ENCODE data around the gene WDFY3.

Gene WDFY3

DNA sequence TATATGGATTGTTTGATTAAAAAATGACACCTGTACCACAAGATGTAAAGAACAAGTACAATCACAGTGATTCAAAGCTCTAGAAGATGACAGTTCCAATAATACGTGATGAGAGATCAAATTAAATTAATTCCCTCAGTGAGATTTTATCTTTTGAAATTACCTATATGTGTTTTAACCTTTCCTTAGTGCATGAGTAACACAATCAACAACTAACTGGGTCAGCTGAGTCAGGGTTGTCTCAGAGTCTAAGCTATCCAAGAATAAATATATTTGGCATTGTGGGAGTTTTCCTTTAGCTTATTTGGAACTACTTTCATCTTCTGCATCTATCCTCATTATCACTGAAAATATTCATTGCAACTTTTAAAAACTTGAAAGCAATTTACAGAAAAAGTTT, 162.8 kb downstream of the WDFY3 start:
- DNase-seq (ENCODE audit: low read depth in 2 of 3, low spot score in 1 of 3): no peak

DNA sequence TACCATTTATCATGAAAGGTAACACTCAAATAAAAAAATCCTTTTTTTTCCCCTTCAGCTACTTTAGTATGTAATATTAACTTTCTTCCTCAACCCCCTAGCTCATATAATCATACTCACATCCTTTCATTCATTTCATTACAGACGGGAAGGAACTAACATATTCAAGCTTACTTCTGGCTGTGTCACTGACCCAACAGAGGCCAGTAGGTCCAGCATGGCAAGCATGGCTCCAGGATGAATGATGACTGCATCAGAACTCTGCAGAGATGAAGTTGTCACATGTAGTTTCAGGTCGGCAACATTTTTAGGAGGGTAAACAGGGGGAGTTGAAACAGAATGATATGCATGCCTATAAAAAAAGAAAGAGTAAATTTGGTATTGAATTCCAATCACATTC, 163.4 kb downstream of the WDFY3 start:
- DNase-seq (ENCODE audit: low read depth in 2 of 3, low spot score in 1 of 3): no peak

DNA sequence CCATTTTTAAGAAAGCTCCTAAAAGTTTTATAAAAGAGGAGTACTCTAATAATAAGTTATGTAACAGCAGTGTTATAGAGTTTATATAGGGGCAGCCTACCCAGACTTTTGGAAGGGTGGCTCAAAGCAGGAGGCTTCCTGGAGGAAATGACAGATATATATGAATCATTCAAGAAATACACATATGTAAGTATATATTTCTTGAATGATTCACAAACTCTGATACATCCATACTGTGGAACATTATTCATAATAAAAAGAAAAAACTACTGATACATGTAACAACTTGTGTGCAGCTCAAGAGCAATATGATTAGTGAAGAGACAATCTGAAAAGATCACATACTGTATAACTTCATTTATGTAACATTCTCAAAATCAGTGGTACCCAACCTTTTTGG, 166.2 kb downstream of the WDFY3 start:
- DNase-seq (ENCODE audit: low read depth in 2 of 3, low spot score in 1 of 3): no peak

DNA sequence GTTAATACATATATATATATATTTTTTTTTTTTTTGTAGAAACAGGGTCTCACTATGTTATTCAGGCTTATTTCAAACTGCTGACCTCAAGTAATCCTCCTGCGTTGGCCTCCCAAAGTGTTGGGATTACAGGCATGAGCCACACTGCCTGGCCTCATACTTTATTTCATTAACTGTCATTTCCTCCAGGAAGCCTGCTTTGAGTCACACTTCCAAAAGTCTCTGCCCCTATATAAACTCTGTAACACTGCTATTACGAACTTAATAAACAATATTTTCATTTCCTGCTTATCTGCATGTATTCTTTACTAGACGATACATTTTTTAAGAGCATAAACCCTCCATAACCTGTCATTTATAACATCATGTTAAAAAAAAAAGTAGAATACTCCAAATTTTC, 167.2 kb downstream of the WDFY3 start:
- DNase-seq (ENCODE audit: low read depth in 2 of 3, low spot score in 1 of 3): no peak

DNA sequence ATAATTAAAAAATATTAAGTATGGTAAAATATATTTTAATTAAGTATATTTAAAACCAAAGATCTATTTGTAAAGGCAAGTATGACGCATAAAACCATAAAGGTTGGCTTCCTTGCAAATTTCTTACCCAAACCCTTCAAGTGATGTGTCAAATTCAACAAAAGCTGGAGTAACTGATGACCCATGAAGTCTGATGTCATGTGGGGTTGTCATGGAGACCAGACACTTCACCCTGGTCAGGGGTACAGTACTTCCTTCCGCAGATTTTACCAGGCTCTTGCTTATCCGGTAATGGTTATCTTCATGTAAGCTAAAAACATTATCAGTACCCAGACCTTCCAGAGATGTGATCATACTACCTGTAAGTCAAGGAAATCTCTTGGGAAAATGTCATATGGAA, 170.1 kb downstream of the WDFY3 start:
- no peak for DNase-seq (ENCODE audit: low read depth in 2 of 3, low spot score in 1 of 3)

DNA sequence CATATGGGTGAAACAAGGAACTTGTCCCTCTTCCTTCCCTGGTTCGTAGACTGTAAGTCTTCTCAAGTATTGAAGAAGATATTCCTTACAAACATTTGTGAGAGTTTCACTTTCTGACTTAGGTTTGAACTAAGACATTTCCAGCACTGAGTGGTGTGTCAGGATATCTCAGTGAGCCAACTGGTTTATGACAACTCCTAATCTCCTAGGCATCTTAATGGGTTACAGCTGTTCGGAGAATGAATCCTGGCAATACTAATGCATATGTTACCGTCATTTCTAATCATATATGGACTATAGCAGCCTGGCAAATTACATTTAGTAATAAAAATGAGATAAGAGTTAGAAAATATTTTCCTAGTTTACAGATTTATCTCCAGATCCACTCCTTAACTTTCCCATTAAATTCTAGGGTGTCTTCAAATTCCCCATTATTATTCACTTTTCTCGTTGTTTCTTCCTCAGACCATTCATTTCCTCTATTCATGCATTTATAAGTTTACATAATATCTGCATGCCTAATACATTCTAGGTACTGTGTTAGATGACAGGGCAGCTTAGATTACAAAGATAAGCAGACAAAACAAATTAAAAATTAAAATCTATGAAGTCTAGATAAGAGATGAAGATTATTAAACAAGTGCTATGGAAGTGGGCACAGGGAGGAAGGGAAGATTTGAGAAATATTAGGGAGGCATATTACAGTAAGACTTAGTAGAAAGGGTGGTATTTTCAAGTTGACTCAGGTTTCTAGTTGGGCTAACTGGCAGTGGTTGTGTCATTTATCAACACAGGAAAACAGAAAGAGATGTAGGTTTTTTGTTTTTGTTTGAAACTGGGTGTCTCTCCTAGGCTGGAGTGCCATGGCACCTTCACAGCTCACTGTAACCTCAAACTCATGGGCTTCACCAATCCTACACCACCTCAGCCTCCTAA, 173.9 kb downstream of the WDFY3 start:
- DNase-seq (ENCODE audit: low read depth in 2 of 3, low spot score in 1 of 3): no peak

DNA sequence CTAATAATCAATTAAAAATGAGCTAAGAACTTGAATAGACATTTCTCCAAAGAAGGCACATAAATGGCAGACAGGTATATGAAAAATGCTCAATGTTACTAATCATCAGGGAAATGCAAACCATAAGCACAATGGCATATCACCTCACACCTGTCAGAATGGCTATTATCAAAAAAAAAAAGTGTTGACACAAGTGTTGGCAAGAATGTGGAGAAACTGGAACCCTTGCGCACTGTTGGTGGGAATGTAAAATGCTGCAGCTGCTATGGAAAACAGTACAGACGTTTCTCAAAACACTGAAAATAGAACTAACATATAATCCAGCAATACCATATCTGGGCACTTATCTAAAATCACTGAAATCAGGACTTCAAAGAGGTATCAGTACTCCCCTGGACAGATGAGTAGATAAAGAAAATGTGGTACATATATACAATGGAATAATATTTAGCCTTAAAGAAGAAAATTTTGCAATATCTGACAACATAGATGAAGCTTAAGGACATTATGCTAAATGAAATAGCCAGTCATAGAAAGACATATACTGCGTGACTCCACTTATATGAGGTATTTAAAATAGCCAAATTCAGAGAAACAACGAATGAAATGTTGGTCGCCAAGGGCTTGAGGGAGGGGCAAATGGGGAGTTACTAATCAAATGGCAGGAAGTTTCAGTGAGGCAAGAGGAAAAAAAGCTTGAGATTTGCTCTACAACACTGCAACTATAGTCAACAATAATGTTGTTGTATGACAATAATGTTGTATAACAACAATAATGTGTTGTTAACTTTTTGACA, 175.5 kb downstream of the WDFY3 start:
- DNase-seq (ENCODE audit: low read depth in 2 of 3, low spot score in 1 of 3): no peak

DNA sequence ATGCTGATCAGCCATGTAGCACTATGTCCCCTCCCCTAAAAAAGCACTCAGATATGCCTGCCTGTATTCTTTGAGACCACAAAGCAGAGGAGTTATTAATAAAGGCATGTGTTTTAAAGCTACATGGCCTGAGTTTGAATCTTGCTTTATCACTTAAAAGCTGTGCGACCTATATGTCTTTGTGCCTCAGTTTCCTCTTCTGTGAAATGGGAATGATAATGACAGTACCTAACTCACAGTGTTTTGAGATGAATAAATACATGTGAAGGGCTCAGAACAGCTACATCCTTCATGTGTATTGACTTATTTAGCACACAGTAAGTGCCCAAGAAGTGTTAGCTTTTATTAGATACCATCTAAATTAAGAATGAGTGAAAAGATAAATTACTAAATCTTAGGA, 180.0 kb downstream of the WDFY3 start:
- DNase-seq (ENCODE audit: low read depth in 2 of 3, low spot score in 1 of 3): no peak

DNA sequence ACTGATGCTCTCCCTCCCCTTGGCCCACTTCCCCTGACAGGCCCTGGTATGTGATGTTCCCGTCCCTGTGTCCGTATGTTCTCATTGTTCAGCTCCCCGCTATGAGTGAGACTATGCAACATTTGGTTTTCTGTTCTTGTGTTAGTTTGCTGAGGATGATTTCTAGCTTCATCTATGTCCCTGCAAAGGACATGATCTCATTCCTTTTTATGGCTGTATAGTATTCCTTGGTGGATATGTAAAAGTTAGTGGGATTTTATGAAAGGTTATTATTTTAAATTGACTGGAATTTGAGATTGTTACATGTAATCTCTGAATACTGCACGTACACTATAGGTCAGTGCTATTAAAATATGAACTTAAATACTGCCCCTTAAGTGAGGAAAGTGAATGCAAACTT, 184.0 kb downstream of the WDFY3 start:
- no peak for DNase-seq (ENCODE audit: low read depth in 2 of 3, low spot score in 1 of 3)

DNA sequence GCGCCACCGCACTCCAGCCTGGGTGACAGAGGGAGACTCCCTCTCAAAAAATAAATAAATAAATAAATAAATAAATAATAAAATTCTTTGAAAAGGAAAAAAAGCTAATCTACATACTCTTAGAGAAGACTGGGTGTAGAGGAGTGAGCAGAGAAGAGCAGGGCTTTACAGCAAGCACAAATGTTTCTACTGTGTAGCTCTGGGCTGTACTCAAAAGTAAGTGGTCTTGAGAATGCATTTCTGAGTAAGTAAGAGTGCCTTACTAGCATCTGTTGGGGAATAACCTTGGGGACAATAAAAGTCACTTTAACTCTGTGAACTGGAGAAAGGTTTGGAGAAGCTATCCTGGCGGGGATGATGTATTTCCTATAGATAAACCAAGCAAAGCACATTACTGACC, 185.8 kb downstream of the WDFY3 start:
- DNase-seq (ENCODE audit: low read depth in 2 of 3, low spot score in 1 of 3): no peak

DNA sequence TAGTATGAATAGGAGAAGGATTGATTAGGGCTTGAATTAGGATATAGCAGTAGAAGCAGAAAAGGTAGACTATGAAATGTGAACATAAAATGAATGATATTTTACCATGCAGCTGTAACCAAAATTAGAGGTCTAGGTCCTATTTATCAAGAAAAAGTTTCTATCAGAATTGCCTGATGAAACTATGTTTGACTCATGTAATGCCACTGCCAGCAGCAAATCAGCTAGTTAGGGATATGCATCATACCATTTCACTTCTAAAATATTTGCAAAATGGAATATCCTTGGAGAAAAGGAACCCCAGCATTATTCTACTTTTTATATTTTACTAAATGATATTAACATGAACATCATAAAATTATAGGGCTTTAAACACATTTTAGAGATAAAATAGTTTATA, 188.4 kb downstream of the WDFY3 start:
- DNase-seq (ENCODE audit: low read depth in 2 of 3, low spot score in 1 of 3): no peak

DNA sequence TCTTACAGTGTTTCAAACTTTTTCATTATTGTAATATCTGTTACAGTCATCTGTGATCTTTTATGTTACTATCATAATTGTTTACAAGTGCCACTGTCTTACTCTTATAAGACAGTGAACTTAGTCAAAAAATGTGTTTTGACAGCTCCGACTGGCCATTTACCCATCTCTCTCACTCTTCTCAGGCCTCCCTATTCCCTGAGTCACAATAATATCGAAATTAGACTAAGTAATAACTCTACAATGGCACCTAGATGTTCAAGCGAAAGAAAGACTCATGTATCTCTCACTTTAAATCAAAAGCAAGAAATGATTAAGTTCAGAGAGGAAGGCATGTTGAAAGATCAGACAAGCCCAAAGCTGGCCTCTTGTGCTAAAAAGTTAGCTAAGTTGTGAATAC, 199.3 kb downstream of the WDFY3 start:
- DNase-seq (ENCODE audit: low read depth in 2 of 3, low spot score in 1 of 3): no peak

DNA sequence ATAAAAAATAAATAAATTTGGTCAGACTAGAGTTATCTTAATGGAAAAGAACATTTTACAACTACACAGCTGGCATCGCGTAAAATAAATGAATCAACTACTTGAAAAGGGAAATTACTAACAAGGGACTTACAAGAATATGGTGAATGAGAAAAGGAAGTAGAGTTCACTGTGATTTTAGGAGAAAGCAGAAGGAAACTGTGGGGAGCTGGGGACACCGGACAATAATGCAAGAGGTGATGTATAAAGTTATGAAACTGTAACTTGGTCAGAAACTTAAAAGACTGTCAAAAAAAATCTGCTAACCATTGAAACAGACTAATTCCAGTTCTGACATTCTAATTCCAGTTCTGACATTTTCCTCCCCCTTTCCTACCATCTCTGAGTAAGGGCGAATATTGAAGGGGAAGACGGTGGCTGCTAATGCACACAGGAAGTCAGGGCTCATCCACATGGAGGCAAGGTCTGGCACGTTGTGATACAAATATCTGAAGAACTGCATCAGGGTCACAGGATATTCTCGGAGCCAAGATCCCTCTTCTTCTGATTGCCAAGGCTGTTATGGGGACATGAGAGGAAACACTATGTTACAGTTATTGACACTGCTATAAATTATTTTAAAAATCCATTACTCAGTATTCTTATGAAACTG, 213.0 kb downstream of the WDFY3 start:
- no peak for DNase-seq (ENCODE audit: low read depth in 2 of 3, low spot score in 1 of 3)

DNA sequence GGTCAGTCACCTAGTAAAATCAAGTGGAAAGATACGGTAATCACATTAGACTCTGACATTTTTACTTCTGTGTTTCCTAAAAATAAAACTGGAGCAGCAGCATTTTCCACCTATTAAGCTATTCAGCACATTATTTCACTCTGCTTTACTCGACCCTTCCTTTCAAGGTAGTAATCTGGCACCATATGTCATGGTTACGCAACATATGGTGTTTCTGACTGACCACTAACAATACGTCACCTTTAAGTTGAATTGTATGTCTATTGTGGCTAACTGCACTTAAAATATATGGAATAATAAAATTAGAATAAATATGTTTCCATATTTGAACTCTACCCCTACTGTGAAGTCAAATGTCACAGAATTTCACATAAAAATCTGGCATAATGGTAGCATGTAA, 214.8 kb downstream of the WDFY3 start:
- DNase-seq (ENCODE audit: low read depth in 2 of 3, low spot score in 1 of 3): no peak

DNA sequence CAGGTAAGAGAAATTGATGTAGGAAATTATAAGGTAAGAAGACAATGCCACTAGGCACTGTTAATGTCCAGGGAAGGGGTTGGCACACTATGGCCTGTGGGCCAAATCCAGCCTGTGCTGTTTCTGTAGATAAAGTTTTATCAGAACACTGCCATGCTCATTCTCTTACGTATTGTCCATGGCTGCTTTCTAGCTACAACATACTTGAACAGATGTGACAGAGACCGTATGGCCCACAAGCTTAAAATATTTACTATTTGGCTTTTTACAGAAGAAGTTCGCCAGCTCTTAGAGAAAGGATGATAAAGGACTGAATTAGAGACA, 215.6 kb downstream of the WDFY3 start:
- no peak for DNase-seq (ENCODE audit: low read depth in 2 of 3, low spot score in 1 of 3)

DNA sequence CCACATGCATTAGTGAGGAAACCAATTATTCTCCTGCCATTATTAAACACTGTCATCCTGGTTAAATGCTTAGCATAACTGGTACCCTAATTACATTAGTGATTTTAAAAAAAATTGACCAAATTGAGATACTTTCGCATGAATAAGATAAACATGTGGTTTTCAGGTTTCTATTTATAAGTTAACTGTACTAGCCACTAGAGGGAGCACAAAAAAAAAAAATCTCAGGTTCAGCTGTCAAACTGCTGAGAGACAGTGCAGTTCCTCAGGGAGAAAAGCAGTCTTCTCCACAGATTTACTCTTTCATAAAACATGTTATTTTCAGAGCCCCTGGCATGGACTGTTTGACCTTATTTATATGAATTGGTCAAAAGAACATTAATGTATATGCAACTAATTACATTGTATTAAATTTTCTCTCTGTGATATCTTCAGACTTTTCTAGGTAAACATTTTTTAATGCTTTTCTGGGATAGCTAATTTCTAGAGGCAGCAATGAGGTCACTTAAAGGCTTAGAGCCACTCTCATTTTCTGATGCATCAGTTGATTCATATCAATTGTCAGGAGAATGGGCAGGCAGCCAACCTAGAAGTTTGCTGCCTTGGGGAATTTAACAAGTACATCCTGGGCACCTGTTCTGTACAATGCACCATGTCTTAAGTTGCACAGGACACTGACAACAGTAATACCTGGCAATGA, 216.1 kb downstream of the WDFY3 start:
- no peak for DNase-seq (ENCODE audit: low read depth in 2 of 3, low spot score in 1 of 3)

DNA sequence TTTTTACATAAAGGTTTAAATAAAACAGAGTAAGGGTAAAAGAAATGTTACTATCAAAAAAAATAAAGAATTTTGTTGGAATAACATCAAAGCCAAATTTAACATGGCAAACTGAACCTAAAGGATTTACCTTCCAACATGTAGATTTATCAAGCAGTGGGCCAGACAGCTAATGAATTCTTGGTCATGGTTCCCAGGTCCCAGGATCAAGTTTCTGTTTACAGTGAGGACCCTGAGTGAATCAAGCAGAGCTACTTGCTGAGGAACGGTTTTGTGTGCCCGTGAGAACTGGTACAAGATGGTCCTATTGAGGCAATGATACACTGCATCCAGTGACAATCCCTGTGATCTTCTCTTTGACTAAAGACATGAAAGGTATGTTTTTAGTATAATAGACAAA, 226.4 kb downstream of the WDFY3 start:
- DNase-seq (ENCODE audit: low read depth in 2 of 3, low spot score in 1 of 3): no peak

DNA sequence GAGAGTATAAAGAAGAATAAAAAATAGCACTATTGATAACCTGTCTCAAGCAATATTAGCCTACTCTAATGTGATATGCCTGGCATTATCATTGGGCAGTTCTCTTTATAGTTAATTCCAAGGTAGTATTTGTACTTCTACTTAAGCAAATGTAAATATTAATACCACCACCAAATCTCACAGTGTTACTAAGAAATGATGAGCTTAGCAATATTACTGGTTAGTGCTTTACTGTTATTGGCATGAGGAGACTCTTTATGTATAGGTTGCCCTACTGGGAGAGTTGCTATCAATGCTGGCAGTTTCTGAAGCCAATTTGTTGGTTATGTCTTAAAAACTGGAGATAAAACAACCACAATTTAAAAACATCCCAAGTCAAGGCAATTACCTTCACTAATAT, 227.9 kb downstream of the WDFY3 start:
- DNase-seq (ENCODE audit: low read depth in 2 of 3, low spot score in 1 of 3): no peak

DNA sequence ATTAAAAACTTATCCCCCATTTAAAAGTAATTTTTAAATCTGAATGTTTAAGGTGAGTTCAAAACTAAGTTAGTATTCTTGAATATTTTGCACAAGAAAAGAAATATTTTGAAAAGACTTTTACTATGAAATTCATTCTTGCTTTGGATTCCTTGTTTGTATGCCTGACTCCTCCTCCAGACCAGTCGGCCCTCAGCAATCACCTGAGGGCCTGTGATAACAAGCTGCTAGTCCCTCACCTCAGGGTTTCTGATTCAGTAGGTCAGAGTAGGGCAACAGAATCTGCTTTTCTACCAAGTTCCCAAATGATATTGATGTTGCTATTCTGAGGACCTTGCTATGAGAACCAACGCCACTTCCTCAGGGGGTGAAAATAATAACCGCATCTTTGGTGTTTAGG, 228.8 kb downstream of the WDFY3 start:
- no peak for DNase-seq (ENCODE audit: low read depth in 2 of 3, low spot score in 1 of 3)

DNA sequence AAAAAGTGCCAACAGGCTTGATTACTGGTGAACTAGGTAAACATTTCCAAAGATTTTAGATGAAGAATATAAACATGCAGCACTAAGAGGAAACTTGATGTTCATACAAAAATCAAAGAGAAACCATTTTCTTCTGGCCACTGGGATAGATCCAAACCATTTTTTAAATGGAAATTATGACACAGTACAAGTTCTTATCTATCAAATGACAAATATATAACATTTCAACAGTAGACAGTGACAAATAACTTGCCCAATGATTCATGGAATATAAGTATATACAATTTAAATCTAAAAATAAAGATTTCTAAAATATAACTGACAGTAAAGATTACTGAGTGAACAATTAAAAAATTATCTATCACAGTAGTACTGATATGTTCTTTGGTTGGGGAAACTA, 232.5 kb downstream of the WDFY3 start:
- no peak for DNase-seq (ENCODE audit: low read depth in 2 of 3, low spot score in 1 of 3)

DNA sequence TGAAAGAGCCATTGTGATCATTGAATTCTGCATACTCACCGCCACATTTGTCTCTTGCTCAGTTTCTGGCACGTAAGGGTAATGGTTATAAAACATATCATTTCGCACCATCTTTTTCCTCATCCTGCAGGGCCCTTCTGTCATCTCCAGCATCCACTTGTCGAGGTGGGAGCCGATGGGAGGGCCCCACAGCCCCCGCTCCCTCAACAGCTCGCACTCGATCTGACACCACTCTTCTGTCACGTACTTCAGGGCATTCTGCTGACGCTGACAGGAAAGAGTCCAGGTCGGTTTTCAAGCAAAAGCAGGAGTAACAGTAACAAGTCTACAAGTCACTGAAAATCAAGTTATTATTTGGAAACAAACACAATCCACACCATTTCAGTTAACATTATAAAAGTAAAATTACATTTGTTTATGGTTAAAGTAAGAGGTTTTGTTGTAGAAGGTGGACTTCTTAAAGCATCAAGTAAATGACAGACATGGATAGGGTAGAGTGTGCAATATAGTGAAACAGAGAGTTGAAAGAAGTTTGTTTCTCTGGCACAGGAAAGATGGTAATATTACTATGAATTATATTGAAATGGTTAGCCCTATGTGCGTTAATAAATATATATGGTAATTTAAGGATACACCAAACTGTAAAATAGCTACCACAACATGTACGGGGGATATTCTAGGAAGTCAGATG, 233.0 kb downstream of the WDFY3 start:
- DNase-seq (ENCODE audit: low read depth in 2 of 3, low spot score in 1 of 3): no peak
